Left forelimb (tissue), 1 donor: ENCODE measurements around the gene MEGF8.

Experiments
- DNase-seq: peaks from one replicate; pipeline ENCODE4 v3.0.0-alpha.2; 2018; ENCODE audit warnings: low spot score

Gene MEGF8

DNA sequence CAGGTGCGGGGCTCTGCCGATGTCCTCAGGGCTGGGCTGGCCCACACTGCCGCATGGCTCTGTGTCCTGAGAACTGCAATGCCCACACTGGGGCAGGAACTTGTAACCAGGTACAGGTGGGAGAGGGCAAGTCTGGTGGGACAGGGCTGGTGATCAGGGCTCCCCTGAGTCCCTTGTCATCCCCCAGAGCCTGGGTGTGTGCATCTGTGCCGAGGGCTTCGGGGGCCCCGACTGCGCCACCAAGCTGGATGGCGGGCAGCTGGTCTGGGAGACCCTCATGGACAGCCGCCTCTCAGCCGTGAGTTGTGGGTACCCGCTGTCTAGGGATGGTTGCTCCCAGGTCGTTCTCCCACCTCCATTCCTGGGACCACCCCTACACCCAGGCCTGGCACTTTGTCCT lies 30.5 kb downstream of the MEGF8 start:
- DNase-seq = no peak

GRCh38 chr19:42356686-42357085 lies 31.3 kb downstream of the MEGF8 start:
- DNase-seq = no peak

DNA sequence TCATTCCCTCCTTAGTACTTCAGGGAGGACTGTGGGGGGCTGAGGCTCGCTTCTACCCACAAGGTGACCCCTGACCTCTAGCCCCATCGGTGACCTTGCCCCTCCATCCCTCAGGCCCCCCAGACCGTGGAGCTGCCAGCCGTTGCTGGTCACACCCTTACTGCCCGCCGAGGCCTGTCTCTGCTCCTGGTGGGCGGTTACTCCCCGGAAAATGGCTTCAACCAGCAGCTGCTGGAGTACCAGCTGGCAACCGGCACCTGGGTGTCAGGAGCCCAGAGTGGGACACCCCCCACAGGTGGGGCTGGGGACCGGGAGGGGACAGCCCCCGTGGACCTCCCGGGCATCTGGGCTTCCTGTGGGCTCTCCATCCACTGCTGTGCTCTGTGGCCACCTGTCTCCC lies 31.9 kb downstream of the MEGF8 start:
- no peak for DNase-seq

DNA sequence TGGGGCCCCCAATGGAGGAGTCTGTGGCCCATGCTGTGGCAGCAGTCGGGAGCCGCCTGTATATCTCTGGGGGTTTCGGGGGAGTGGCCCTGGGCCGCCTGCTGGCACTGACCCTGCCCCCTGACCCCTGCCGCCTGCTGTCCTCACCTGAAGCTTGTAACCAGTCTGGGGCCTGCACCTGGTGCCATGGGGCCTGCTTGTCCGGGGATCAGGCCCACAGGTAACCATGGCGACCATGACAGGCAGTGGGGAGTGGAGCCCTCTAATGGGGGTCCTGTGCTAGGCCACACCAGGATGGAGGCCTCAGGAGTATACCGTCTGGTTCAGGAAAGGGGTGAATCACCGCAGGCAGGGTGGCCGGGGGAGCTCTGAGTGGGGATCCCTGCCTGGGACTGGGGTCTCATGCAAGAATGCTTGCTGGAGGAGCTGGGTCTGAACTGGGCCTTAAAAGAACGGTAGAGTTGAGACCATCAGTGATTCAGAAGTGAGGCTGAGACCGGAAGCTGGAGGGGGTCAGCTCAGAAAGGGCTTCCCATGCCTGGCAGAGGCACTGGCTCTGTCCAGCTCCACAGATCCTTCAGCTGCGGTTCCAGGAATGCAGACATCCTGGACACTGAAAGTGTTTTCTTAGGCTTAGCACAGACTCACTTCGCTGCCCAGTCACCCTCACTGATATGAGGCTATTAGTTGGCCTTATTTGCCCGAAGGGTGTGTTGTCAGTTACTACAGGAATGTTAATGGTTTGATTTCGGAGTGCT lies 35.5 kb downstream of the MEGF8 start:
- no peak for DNase-seq

GRCh38 chr19:42361545-42361910 lies 36.1 kb downstream of the MEGF8 start:
- no peak for DNase-seq

DNA sequence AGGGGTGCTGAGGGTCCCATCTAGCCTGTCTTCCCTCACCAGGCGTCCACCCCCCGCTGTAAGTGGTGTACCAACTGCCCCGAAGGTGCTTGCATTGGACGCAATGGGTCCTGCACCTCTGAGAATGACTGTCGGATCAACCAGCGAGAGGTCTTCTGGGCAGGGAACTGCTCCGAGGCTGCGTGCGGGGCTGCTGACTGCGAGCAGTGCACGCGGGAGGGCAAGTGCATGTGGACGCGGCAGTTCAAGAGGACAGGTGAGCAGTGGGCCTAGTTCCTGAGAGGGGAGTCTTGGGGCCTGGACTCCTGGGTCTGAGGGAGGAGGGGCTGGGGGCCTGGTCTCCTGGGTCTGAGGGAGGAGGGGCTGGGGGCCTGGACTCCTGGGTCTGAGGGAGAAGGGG lies 36.9 kb downstream of the MEGF8 start:
- no peak for DNase-seq

GRCh38 chr19:42362891-42363440 lies 37.5 kb downstream of the MEGF8 start:
- DNase-seq = no peak

DNA sequence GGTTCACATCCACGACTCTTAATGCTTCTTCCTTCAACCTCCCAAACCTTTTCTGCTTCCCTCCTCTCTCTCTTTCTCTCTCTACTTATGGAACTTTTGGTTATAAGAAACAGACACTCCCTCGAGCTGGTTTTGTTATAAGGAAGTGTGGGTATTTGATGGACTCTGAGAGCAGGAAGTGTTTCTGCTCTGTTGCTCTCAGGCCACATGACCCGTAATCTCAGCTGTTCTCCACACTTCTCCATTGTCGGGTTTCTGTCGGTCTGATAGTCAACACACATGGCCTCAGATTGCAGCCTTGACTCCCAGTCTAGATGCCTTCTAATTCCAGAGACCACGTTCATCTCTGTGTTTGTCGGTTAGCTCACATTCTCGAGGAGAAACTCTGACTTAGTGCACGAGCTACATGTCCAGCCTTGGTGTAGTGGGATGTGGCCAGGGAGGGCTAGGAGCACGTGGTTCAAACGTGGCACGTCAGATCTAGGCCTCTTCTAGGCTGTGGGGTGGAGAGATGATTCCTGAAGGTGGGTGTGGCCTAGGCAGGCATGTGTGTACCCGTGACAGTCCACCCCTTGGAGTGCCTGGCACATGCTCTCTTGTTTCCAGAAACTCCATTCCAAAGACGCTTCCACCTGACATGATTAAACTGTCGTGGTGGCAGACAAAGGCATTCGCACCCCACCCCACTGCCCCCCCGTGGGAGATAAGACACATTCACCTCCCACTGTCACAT lies 38.3 kb downstream of the MEGF8 start:
- no peak for DNase-seq

- DNase-seq = no peak
These were observed 41.2 kb downstream of the MEGF8 start for GRCh38 chr19:42366673-42367072.

- no peak for DNase-seq
These were observed 42.5 kb downstream of the MEGF8 start for GRCh38 chr19:42367929-42368328.

GRCh38 chr19:42368360-42368759 lies 42.9 kb downstream of the MEGF8 start:
- DNase-seq = no peak

GRCh38 chr19:42368765-42369164 lies 43.3 kb downstream of the MEGF8 start:
- no peak for DNase-seq

DNA sequence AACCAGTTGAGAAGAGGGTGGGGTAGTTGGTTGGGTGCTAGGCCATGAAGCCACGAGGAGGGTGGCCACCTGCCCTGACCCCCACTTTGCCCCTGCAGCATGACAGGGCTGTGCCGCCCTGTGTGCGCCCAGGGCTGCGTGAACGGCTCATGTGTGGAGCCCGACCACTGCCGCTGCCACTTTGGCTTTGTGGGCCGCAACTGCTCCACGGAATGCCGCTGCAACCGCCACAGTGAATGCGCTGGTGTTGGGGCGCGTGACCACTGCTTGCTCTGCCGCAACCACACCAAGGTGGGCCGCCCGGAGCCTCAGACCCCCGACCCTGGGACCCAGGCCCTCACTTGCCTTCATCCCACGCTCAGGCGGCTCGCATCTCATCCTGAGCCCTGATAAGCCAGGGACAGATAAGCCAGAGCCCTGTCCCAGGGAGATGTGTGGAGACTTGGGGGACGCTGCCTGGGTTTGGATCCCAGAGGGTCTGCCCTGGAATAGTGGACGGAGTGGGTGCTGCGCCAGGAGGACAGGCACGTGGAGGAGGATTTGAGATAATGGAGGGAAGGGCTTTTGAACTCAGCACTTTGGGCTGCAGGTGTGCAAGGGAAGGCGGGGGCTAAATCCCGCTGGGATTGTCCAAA lies 44.1 kb downstream of the MEGF8 start:
- DNase-seq = no peak

GRCh38 chr19:42370068-42370520 lies 44.7 kb downstream of the MEGF8 start:
- no peak for DNase-seq

DNA sequence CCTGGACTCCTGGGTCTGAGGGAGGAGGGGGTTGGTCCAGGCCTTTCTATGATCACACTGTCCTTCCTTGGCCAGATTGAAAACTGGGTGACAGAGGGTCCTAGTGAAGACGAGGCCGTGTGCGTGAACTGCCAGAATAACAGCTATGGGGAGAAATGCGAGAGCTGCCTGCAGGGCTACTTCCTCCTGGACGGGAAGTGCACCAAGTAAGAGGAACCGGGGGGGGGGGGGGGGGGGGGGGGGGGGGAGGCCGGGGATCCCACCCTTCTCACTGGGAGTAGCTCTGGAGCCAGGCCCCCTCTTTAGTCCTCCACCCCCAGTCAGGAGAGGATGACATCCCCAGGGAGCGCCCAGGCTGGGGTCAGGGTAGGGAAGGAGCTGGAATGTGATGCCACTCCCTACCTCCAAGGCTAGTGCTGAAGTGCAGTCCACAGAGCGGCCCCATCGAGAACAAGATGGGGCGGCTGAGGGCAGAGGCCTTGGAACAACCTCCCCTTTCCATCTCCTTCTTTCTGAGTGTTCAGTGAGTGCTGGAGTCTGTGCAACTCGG lies 45.3 kb downstream of the MEGF8 start:
- DNase-seq = no peak

DNA sequence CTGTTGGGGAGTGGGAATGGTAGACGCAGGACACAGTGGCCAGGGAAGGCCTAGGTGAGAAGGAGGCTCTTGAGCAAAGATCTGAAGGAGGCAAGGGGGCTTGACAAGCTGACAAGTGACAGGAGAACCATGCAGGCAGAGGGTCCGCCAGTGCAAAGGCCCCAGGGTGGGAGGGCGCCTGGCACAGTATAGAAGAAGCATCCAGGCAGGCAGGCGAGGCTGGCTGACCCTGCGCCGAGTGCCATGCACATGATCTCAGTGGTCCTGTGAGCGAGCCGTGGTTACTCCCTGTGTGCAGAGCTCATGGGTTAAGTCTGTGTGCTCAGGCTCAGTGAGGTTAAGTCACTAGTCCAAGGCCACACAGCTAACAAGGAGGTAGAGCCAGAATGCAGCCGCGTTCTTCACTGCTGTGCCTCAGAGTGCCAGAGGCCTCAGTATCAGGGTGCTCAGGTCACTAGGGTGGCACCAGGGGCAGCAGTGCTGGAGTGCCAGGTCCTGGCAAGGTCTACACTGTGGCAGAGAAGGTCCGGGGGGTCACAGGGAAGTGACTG lies 49.5 kb downstream of the MEGF8 start:
- no peak for DNase-seq

DNA sequence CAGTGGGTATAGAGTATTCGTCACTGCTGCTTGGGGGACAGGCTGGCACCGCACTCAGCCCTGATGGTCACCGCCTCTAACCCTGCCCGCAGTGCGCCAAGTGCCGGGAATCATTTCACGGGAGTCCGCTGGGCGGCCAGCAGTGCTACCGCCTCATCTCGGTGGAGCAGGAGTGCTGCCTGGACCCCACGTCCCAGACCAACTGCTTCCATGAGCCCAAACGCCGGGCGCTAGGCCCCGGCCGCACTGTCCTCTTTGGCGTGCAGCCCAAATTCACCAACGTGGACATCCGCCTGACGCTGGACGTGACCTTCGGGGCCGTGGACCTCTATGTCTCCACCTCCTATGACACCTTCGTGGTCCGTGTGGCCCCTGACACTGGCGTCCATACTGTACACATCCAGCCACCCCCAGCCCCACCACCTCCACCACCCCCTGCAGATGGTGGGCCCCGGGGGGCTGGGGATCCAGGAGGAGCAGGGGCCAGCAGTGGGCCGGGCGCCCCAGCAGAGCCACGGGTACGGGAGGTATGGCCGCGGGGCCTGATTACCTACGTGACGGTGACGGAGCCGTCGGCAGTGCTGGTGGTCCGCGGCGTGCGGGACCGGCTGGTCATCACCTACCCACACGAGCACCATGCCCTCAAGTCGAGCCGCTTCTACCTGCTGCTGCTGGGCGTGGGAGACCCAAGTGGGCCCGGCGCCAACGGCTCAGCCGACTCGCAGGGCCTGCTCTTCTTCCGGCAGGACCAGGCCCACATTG lies 50.2 kb downstream of the MEGF8 start:
- DNase-seq = no peak

- no peak for DNase-seq
These were observed 50.7 kb downstream of the MEGF8 start for GRCh38 chr19:42376177-42376555.

GRCh38 chr19:42378225-42379215 lies 53.1 kb downstream of the MEGF8 start:
- no peak for DNase-seq

DNA sequence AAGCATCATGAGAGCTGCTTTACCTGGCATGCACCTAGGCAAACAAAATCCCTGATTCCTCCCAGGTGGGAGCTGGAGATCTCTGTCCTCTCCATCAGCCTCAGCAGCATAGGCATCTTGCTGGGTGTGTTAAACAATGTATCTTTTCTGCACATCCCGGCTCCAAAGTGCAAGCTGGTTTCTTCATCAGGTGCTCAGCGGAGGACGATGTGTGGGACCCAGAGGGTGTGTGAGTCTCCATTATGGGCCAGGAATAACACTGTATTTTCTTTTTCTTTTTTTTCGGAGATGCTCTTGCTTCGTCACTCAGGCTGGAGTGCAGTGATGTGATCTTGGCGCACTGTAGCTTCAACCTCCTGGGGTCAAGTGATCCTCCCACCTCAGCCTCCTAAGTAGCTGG lies 54.7 kb downstream of the MEGF8 start:
- no peak for DNase-seq
